Common myeloid progenitor, CD34-positive (primary cell): ENCODE results near the gene VSNL1.

Experiments used
- CTCF ChIA-PET: fragments of 350-600 bp; sonication (Branson Sonifier 250); formaldehyde crosslinking; loops from one replicate; lab custom pipeline; 2021; ENCODE audit warnings: antibody characterized with exemption; lab: Charles Lee
- POLR2A ChIA-PET: fragments of 350-600 bp; sonication (Branson Sonifier 250); formaldehyde crosslinking; loops from one replicate; lab custom pipeline; 2021; ENCODE audit warnings: antibody characterized with exemption; lab: Charles Lee
- DNase-seq, 3 donors: peaks; one replicate each; pipeline versions ENCODE4 v3.0.0 to v3.0.0-alpha.2; 2013
- H3K27ac ChIP-seq, 2 experiments: 1 replicate in 1 of 2; 2 replicates in 1 of 2; pipeline ENCODE4 v1.7.0; 2013; ENCODE audit warnings: inconsistent platforms in 2 of 2, low read length in 2 of 2, mild to moderate bottlenecking in 2 of 2, low read depth in 1 of 2, moderate library complexity in 1 of 2; ENCODE audit not compliant: severe bottlenecking in 2 of 2, insufficient read depth in 1 of 2, poor library complexity in 1 of 2
- H3K27me3 ChIP-seq, 5 experiments: replicated peaks in 2 of 5; 1 replicate in 3 of 5; 2 replicates in 2 of 5; pipeline versions ENCODE4 v1.6.1 to v1.7.0; 2013; ENCODE audit warnings: low read length in 4 of 5, mild to moderate bottlenecking in 2 of 5, moderate library complexity in 2 of 5, inconsistent platforms in 1 of 5; ENCODE audit not compliant: insufficient read depth in 5 of 5, control insufficient read depth in 4 of 5
- H3K36me3 ChIP-seq, 4 experiments: 1 replicate in 2 of 4; 2 replicates in 2 of 4; pipeline versions ENCODE4 v1.6.1 to v1.7.0; 2013; ENCODE audit warnings: low read length in 3 of 4, control low read depth in 1 of 4, mild to moderate bottlenecking in 1 of 4; ENCODE audit not compliant: control insufficient read depth in 4 of 4, insufficient read depth in 4 of 4
- H3K4me1 ChIP-seq, 4 experiments: 1 replicate in 3 of 4; 2 replicates in 1 of 4; pipeline versions ENCODE4 v1.6.1 to v1.7.1; 2013; ENCODE audit warnings: low read length in 3 of 4, mild to moderate bottlenecking in 3 of 4, control low read depth in 1 of 4, inconsistent platforms in 1 of 4, moderate library complexity in 1 of 4; ENCODE audit not compliant: control insufficient read depth in 4 of 4, insufficient read depth in 4 of 4; ENCODE audit errors: control extremely low read depth in 1 of 4
- H3K4me3 ChIP-seq, 7 experiments: 1 replicate in 4 of 7; 2 replicates in 3 of 7; pipeline versions ENCODE4 v1.5.1 to v1.7.0; 2013; ENCODE audit warnings: mild to moderate bottlenecking in 7 of 7, low read length in 6 of 7, moderate library complexity in 6 of 7, inconsistent platforms in 2 of 7, low read depth in 2 of 7, control low read depth in 1 of 7; ENCODE audit not compliant: insufficient read depth in 4 of 7, control insufficient read depth in 1 of 7; ENCODE audit errors: extremely low read depth in 1 of 7
- H3K9me3 ChIP-seq, 5 experiments: 1 replicate in 4 of 5; 2 replicates in 1 of 5; pipeline versions ENCODE4 v1.6.1 to v1.7.1; 2013; ENCODE audit warnings: low read length in 4 of 5, mild to moderate bottlenecking in 2 of 5, inconsistent platforms in 1 of 5, low read depth in 1 of 5, moderate library complexity in 1 of 5; ENCODE audit not compliant: control insufficient read depth in 4 of 5, insufficient read depth in 2 of 5; ENCODE audit errors: control extremely low read depth in 1 of 5
- WGBS: methylation state at CpG from one replicate; pipeline ENCODE4 v1.1.5; 2013; ENCODE audit not compliant: insufficient coverage; 5-methylcytosine and 5-hydroxymethylcytosine counted together

VSNL1 gene

DNA sequence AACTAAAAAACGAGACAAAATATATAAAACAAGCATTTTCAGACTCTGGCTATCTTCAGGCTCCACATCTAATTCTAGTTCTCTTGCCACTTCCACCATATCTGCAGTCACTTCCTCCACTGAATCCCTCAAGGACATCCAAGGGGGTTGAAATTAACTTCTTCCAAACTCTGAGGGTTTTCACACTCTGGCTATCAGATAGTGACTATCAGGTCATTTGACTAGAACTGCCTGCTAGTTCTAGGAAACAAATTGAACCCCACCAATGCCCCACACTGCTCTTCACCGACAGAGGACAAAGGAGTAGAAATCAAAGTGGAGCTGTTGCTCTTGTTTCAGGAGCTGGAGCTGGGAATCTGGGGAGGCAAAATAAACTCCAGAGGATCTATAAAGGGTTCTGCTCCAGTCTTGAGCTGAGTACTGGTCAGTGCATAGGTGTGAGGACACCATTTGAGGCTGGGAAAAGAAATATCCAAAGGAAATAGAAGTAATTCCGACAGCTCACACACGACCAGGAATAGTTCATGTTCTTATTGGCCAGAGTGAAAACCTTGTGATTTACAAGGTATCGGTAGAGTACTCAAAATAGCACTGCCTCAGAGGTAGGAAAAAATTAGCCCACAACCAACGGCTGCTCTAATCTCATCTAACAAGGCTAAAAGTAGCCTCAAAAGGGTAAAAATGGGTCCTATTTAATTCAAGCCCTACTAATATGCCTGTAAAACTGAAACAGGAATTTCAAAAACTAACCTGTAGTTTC lies 141.8 kb downstream of the VSNL1 start:
- no peak for DNase-seq
- no peak overlapping the region for H3K4me3 ChIP-seq
- no peaks in the 10 kb centered on the region for H3K27me3 ChIP-seq
- H3K9me3 ChIP-seq: no peaks in the 10 kb centered on the region
- peaks cover 4 to 43% (median 17%) of the 10 kb centered on the region in 4 experiments for H3K36me3 ChIP-seq
- no peaks in the 10 kb centered on the region for H3K4me1 ChIP-seq
- 91% methylated on average over 4 of the region's 6 CpGs for WGBS
- POLR2A ChIA-PET: no interaction called here
- no peak overlapping the region for H3K27ac ChIP-seq
- CTCF ChIA-PET: interaction anchor here (0.6 to 1.1 kb wide), 3 partner anchors 10 to 906 kb away, joined by 3 to 6 read pairs (median 3); partner anchors contain the start of genes GEN1 and SMC6

DNA sequence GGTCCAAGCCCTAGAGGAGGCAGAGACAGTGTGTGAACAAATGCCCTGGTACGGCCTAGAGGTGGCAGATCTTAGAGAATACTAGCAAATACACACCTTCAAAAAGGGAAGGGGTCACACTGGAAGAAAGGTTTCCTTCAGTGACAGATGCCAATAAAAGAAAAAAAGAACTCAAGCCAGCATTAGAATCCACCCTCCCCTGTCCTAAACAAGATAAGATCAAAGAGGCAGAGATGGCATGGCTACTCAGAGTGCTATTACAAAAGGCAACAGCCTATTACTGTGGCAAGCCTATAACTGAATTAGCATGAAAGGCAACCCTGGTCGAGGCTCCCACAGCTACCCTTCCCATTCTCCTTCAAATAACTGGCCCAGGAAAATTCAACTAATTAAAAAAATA lies 143.5 kb downstream of the VSNL1 start:
- no CpG with 5 or more reads among the region's 2 CpGs for WGBS
- H3K4me3 ChIP-seq: no peak overlapping the region
- peaks cover 4 to 39% (median 17%) of the 10 kb centered on the region in 4 experiments for H3K36me3 ChIP-seq
- ChIA-PET POLR2A (no interaction called here), CTCF (no interaction called here)
- no peaks in the 10 kb centered on the region for H3K9me3 ChIP-seq
- no peaks in the 10 kb centered on the region for H3K27me3 ChIP-seq
- H3K27ac ChIP-seq: no peak overlapping the region
- no peaks in the 10 kb centered on the region for H3K4me1 ChIP-seq
- no peak for DNase-seq

DNA sequence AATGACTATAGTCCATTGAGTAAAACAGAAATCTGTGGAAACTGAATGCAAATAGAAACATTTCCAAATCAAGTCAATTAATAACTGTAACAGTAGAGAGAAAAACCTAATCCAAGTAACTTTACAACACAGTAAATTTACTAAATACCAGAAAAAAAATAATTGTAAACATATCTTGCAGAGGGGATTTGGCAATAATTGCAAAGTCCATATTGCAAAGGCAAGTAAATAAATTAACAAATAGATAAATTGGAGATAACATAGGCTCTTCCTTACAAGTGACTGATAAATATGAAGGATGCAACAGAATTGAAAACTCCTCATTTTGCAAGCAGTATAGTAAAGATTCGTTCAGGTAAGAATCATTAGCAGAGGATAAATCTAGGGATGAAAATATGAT lies 148.1 kb downstream of the VSNL1 start:
- Histone ChIP-seq H3K27ac (no peak overlapping the region), H3K4me3 (no peak overlapping the region), H3K36me3 (peaks cover 4 to 20% (median 15%) of the 10 kb centered on the region in 4 experiments), H3K27me3 (no peaks in the 10 kb centered on the region), H3K4me1 (no peaks in the 10 kb centered on the region), H3K9me3 (no peaks in the 10 kb centered on the region)
- 89% methylated on average over 1 of the region's 1 CpG for WGBS
- ChIA-PET CTCF (no interaction called here), POLR2A (no interaction called here)
- no peak for DNase-seq

DNA sequence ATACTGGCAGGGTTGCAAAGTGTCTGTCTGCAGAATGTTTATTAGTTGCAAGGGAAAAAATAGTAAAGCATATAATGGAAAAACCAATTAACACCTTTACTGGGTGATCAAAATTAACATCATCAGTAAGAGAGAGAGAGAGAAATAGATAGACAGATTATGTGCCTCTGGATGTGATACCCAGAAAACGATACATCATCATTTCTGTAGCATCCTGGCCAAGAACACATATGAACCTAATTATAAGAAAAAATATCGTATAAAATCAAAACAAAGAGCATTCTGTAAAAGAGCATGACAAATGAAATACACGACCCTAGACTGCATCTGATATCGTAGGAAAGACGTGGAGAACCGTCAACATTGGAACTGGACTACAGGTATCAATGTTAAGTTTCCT lies 148.5 kb downstream of the VSNL1 start:
- 100% methylated on average over 5 of the region's 6 CpGs for WGBS
- CTCF ChIA-PET: no interaction called here
- no peak overlapping the region for H3K4me3 ChIP-seq
- H3K27ac ChIP-seq: no peak overlapping the region
- H3K36me3 ChIP-seq: peaks cover 8 to 17% (median 12%) of the 10 kb centered on the region in 4 experiments
- no peaks in the 10 kb centered on the region for H3K27me3 ChIP-seq
- H3K9me3 ChIP-seq: no peaks in the 10 kb centered on the region
- H3K4me1 ChIP-seq: no peaks in the 10 kb centered on the region
- no peak for DNase-seq
- POLR2A ChIA-PET: no interaction called here

- ChIA-PET POLR2A (no interaction called here), CTCF (interaction anchor here (1.1 kb wide), 1 partner anchor 9 kb away, joined by 4 read pairs; no protein-coding TSS in a partner anchor)
- Histone ChIP-seq H3K9me3 (no peaks in the 10 kb centered on the region), H3K27me3 (no peaks in the 10 kb centered on the region), H3K27ac (no peak overlapping the region), H3K4me1 (no peaks in the 10 kb centered on the region), H3K36me3 (peaks cover 8 to 21% (median 14%) of the 10 kb centered on the region in 4 experiments), H3K4me3 (no peak overlapping the region)
- DNase-seq: no peak
- WGBS: 93% methylated on average over 2 of the region's 7 CpGs
Measured at GRCh38 chr2:17690776-17691175, 150.3 kb downstream of the VSNL1 start.
